ENCODE measurements around the gene UBL7.

DNA sequence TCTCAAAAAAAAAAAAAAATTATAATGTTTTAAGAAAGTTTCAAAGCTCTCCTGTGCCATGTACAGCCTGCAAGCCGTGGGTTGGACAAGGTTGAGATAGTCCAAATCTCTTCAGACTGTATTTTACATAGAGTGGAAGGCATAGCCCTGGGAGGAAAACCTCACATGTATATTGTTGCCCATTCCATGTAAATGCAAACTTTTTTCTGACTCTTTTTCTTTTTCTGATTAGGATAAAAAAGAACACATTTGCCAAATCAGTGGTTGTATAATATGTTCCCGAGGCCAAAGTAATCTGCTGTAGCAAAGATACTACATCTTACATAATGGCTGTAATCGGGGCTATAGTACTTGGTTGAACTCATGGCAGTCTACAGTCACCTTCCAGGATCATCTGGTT lies 35.7 kb upstream of the UBL7 start:
- TF ChIP-seq CTCF (IDR thresholded peaks at IDR 0.05) (no peak), POLR2AphosphoS5 (IDR thresholded peaks at IDR 0.05) (no peak), POLR2A (IDR thresholded peaks at IDR 0.05) (no peak)
